Loucy (cell line): ENCODE data around the gene KIAA0930.

Source experiments
- H2AFZ ChIP-seq: fragments of 200-600 bp; sonication (generic); 2 replicates; pipeline ENCODE4 v1.6.0; 2016; ENCODE audit warnings: antibody characterized with exemption, mild to moderate bottlenecking, low read length, moderate library complexity
- H3F3A ChIP-seq: fragments of 200-600 bp; 2 replicates; pipeline ENCODE4 v1.6.0; 2016; ENCODE audit warnings: antibody characterized with exemption, low read depth, mild to moderate bottlenecking
- H3K27me3 ChIP-seq: fragments of 200-600 bp; sonication (generic); 2 replicates; pipeline ENCODE4 v1.6.1; 2014; ENCODE audit warnings: low read length, mild to moderate bottlenecking; ENCODE audit not compliant: insufficient read depth, poor library complexity, severe bottlenecking
- H3K36me3 ChIP-seq: fragments of 200-600 bp; sonication (generic); 2 replicates; pipeline ENCODE4 v1.6.1; 2016; ENCODE audit warnings: low read length; ENCODE audit not compliant: insufficient read depth
- H3K4me1 ChIP-seq: fragments of 200-600 bp; sonication (generic); 2 replicates; pipeline ENCODE4 v1.5.1; 2014; ENCODE audit warnings: low read length, mild to moderate bottlenecking; ENCODE audit not compliant: insufficient read depth, poor library complexity, severe bottlenecking
- H3K4me2 ChIP-seq: fragments of 200-600 bp; sonication (generic); 2 replicates; pipeline ENCODE4 v1.6.0; 2014; ENCODE audit warnings: antibody characterized with exemption, low read length, low read depth, mild to moderate bottlenecking; ENCODE audit not compliant: poor library complexity, severe bottlenecking
- H3K4me3 ChIP-seq: fragments of 200-600 bp; sonication (generic); 2 replicates; pipeline ENCODE4 v1.5.1; 2014; ENCODE audit warnings: low read length, mild to moderate bottlenecking, mixed read lengths; ENCODE audit not compliant: poor library complexity, severe bottlenecking
- H3K79me2 ChIP-seq: fragments of 200-600 bp; sonication (generic); 2 replicates; pipeline ENCODE4 v1.6.1; 2014; ENCODE audit warnings: low read length; ENCODE audit not compliant: insufficient read depth
- H3K9ac ChIP-seq: fragments of 200-600 bp; sonication (generic); 2 replicates; pipeline ENCODE4 v1.6.0; 2014; ENCODE audit warnings: mild to moderate bottlenecking, low read depth, low read length, moderate library complexity; ENCODE audit not compliant: poor library complexity, severe bottlenecking
- H3K9me2 ChIP-seq: fragments of 200-600 bp; sonication (generic); replicated peaks from 2 replicates; pipeline ENCODE4 v1.6.1; 2016; ENCODE audit warnings: low read depth, low read length, mixed read lengths
- H3K9me3 ChIP-seq: fragments of 200-600 bp; sonication (generic); 2 replicates; pipeline ENCODE4 v1.6.1; 2014; ENCODE audit warnings: mild to moderate bottlenecking, antibody characterized with exemption, low read length, low read depth; ENCODE audit not compliant: insufficient read depth
- H4K20me1 ChIP-seq: fragments of 200-600 bp; sonication (generic); 2 replicates; pipeline ENCODE4 v1.6.0; 2014; ENCODE audit warnings: antibody characterized with exemption, low read length, mild to moderate bottlenecking; ENCODE audit not compliant: insufficient read depth, poor library complexity, severe bottlenecking
- CTCF ChIP-seq: fragments of 200-600 bp; sonication (generic); conservative IDR thresholded peaks from 2 replicates; pipeline ENCODE4 v1.5.1; 2014; ENCODE audit warnings: mild to moderate bottlenecking, antibody characterized with exemption, low read length
- EZH2phosphoT487 ChIP-seq: fragments of 200-600 bp; IDR thresholded peaks from 2 replicates; pipeline ENCODE4 v1.6.1; 2018; ENCODE audit warnings: antibody characterized with exemption, mild to moderate bottlenecking, moderate library complexity, borderline replicate concordance

The KIAA0930 gene

GRCh38 chr22:45212306-45212709 lies 28.4 kb downstream of the KIAA0930 start:
- no peaks in the 10 kb centered on the region for H3K4me1 ChIP-seq
- no peaks in the 10 kb centered on the region for H3K9me2 ChIP-seq
- no peak overlapping the region for H2AFZ ChIP-seq
- no peaks in the 10 kb centered on the region for H3F3A ChIP-seq
- H3K79me2 ChIP-seq, result no peaks in the 10 kb centered on the region
- no peaks in the 10 kb centered on the region for H4K20me1 ChIP-seq
- H3K27me3 ChIP-seq, result no peaks in the 10 kb centered on the region
- H3K36me3 ChIP-seq, result no peaks in the 10 kb centered on the region
- TF ChIP-seq EZH2phosphoT487 (no peak), CTCF (no peak)
- H3K9me3 ChIP-seq, result no peaks in the 10 kb centered on the region
- H3K9ac ChIP-seq, result no peak overlapping the region
- no peak overlapping the region for H3K4me2 ChIP-seq
- H3K4me3 ChIP-seq, result no peak overlapping the region

GRCh38 chr22:45211848-45212247 lies 28.8 kb downstream of the KIAA0930 start:
- no peak overlapping the region for H3K4me2 ChIP-seq
- no peaks in the 10 kb centered on the region for H3F3A ChIP-seq
- no peaks in the 10 kb centered on the region for H3K36me3 ChIP-seq
- no peaks in the 10 kb centered on the region for H3K27me3 ChIP-seq
- no peak overlapping the region for H2AFZ ChIP-seq
- H4K20me1 ChIP-seq, result no peaks in the 10 kb centered on the region
- no peaks in the 10 kb centered on the region for H3K9me2 ChIP-seq
- TF ChIP-seq CTCF (no peak), EZH2phosphoT487 (no peak)
- H3K4me3 ChIP-seq, result no peak overlapping the region
- H3K79me2 ChIP-seq, result no peaks in the 10 kb centered on the region
- H3K4me1 ChIP-seq, result no peaks in the 10 kb centered on the region
- H3K9ac ChIP-seq, result no peak overlapping the region
- H3K9me3 ChIP-seq, result no peaks in the 10 kb centered on the region

GRCh38 chr22:45211435-45211834 lies 29.3 kb downstream of the KIAA0930 start:
- H3F3A ChIP-seq, result no peaks in the 10 kb centered on the region
- H3K79me2 ChIP-seq, result no peaks in the 10 kb centered on the region
- H3K9ac ChIP-seq, result no peak overlapping the region
- no peak overlapping the region for H2AFZ ChIP-seq
- H3K27me3 ChIP-seq, result no peaks in the 10 kb centered on the region
- TF ChIP-seq EZH2phosphoT487 (no peak), CTCF (no peak)
- no peaks in the 10 kb centered on the region for H4K20me1 ChIP-seq
- no peak overlapping the region for H3K4me3 ChIP-seq
- H3K4me2 ChIP-seq, result no peak overlapping the region
- H3K36me3 ChIP-seq, result no peaks in the 10 kb centered on the region
- no peaks in the 10 kb centered on the region for H3K9me3 ChIP-seq
- no peaks in the 10 kb centered on the region for H3K4me1 ChIP-seq
- no peaks in the 10 kb centered on the region for H3K9me2 ChIP-seq
